Measurements from ENCODE around the gene KCNH2. TPM values are rescaled to one million over a fixed set of nuclear protein-coding genes. Genes with fewer than 3 reads are reported as not detected.

KCNH2 gene
- total RNA-seq, 1 donor, result not detected

DNA sequence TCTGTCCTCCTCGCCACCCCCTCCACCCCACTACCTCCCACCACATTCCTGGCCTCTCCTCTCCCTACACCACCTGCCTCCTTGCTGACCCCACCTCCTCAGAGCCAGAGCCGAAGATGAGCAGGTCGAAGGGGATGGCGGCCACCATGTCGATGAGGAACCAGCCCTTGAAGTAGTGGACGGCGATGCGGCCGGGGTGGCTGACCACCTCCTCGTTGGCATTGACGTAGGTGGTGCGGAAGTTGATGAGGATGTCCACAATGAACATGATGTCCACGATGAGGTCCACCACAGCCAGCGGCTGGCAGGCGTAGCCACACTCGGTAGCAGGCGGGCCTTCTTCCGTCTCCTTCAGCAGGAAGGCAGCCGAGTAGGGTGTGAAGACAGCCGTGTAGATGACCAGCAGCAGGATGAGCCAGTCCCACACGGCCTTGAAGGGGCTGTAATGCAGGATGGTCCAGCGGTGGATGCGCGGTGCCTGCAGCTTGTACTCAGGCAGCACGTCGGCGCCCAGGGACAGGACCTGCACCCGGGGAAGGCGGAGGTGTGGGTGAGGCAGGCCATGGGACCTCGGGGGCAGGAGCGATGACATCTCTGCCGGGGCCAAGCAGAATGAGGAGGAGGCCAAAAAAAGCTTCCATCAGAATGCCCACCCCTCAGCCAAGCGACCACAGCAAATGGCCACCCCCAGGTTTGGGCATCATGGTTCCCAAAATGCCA lies 25.6 kb downstream of the KCNH2 start:
- no peak overlapping the region for H3K27ac ChIP-seq (ENCODE audit: low read depth, low read length)
- H4K20me1 ChIP-seq (ENCODE audit: insufficient read depth, low read length), result peaks cover 2% of the 10 kb centered on the region
- DNase-seq (ENCODE audit: insufficient read length, low spot score, missing footprints), result peak; percentile 84

DNA sequence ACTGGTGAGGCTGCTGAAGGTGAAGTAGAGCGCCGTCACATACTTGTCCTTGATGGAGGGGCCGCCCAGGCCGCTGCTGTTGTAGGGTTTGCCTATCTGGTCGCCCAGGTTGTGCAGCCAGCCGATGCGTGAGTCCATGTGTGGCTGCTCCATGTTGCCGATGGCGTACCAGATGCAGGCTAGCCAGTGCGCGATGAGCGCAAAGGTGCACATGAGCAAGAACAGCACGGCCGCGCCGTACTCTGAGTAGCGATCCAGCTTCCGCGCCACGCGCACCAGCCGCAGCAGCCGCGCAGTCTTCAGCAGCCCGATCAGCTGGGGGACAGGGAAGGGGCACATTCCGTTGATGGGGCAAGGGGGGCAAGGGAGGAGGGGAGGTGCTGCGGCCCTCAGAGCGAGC lies 26.6 kb downstream of the KCNH2 start:
- TF ChIP-seq CTCF (IDR thresholded peaks at IDR 0.05; ENCODE audit: extremely low read depth, low read depth, low read length), result no peak
- no peaks in the 10 kb centered on the region for H3K4me1 ChIP-seq (ENCODE audit: insufficient read depth, low read length)

More for the DNA sequence above, 25.6 kb downstream of the KCNH2 start:
- no peak for TF ChIP-seq CTCF (IDR thresholded peaks at IDR 0.05; ENCODE audit: extremely low read depth, low read depth, low read length)
- H3K4me2 ChIP-seq (ENCODE audit: insufficient read depth, low read length), result no peak overlapping the region
- H3K4me3 ChIP-seq (ENCODE audit: insufficient read depth, low read length), result no peak overlapping the region
- no peaks in the 10 kb centered on the region for H3K79me2 ChIP-seq (ENCODE audit: insufficient read depth, low read length)
- H2AFZ ChIP-seq (ENCODE audit: low read length), result no peak overlapping the region
- H3K36me3 ChIP-seq (ENCODE audit: insufficient read depth, low read length), result no peaks in the 10 kb centered on the region
- no peaks in the 10 kb centered on the region for H3K4me1 ChIP-seq (ENCODE audit: insufficient read depth, low read length)
- H3K9me3 ChIP-seq (ENCODE audit: low read depth, low read length), result no peaks in the 10 kb centered on the region
- no peaks in the 10 kb centered on the region for H3K27me3 ChIP-seq (ENCODE audit: insufficient read depth, low read length)

GRCh38 chr7:150951181-150951520 lies 27.0 kb downstream of the KCNH2 start:
- Histone ChIP-seq H3K27me3 (ENCODE audit: insufficient read depth, low read length) (no peaks in the 10 kb centered on the region), H2AFZ (ENCODE audit: low read length) (no peak overlapping the region), H3K27ac (ENCODE audit: low read depth, low read length) (no peak overlapping the region), H3K36me3 (ENCODE audit: insufficient read depth, low read length) (no peaks in the 10 kb centered on the region), H3K79me2 (ENCODE audit: insufficient read depth, low read length) (no peaks in the 10 kb centered on the region), H4K20me1 (ENCODE audit: insufficient read depth, low read length) (peaks cover 2% of the 10 kb centered on the region), H3K9me3 (ENCODE audit: low read depth, low read length) (no peaks in the 10 kb centered on the region), H3K4me1 (ENCODE audit: insufficient read depth, low read length) (no peaks in the 10 kb centered on the region), H3K4me3 (ENCODE audit: insufficient read depth, low read length) (no peak overlapping the region), H3K4me2 (ENCODE audit: insufficient read depth, low read length) (no peak overlapping the region)
- TF ChIP-seq CTCF (IDR thresholded peaks at IDR 0.05; ENCODE audit: extremely low read depth, low read depth, low read length), result no peak
- peak; percentile 36 for DNase-seq (ENCODE audit: insufficient read length, low spot score, missing footprints)

More for the DNA sequence above, 26.6 kb downstream of the KCNH2 start:
- DNase-seq (ENCODE audit: insufficient read length, low spot score, missing footprints), result peak; percentile 83
- Histone ChIP-seq H2AFZ (ENCODE audit: low read length) (no peak overlapping the region), H3K27me3 (ENCODE audit: insufficient read depth, low read length) (no peaks in the 10 kb centered on the region), H3K79me2 (ENCODE audit: insufficient read depth, low read length) (no peaks in the 10 kb centered on the region), H3K4me2 (ENCODE audit: insufficient read depth, low read length) (no peak overlapping the region), H3K9me3 (ENCODE audit: low read depth, low read length) (no peaks in the 10 kb centered on the region), H4K20me1 (ENCODE audit: insufficient read depth, low read length) (peaks cover 2% of the 10 kb centered on the region), H3K36me3 (ENCODE audit: insufficient read depth, low read length) (no peaks in the 10 kb centered on the region), H3K4me3 (ENCODE audit: insufficient read depth, low read length) (no peak overlapping the region), H3K27ac (ENCODE audit: low read depth, low read length) (no peak overlapping the region)

- no peak overlapping the region for H3K27ac ChIP-seq (ENCODE audit: low read depth, low read length)
- H3K79me2 ChIP-seq (ENCODE audit: insufficient read depth, low read length), result no peaks in the 10 kb centered on the region
- DNase-seq (ENCODE audit: insufficient read length, low spot score, missing footprints), result peak; percentile 91
- TF ChIP-seq CTCF (IDR thresholded peaks at IDR 0.05; ENCODE audit: extremely low read depth, low read depth, low read length), result no peak
- no peak overlapping the region for H2AFZ ChIP-seq (ENCODE audit: low read length)
- peaks cover 2% of the 10 kb centered on the region for H4K20me1 ChIP-seq (ENCODE audit: insufficient read depth, low read length)
- no peaks in the 10 kb centered on the region for H3K9me3 ChIP-seq (ENCODE audit: low read depth, low read length)
- no peak overlapping the region for H3K4me2 ChIP-seq (ENCODE audit: insufficient read depth, low read length)
- no peak overlapping the region for H3K4me3 ChIP-seq (ENCODE audit: insufficient read depth, low read length)
- no peaks in the 10 kb centered on the region for H3K27me3 ChIP-seq (ENCODE audit: insufficient read depth, low read length)
- H3K36me3 ChIP-seq (ENCODE audit: insufficient read depth, low read length), result no peaks in the 10 kb centered on the region
- H3K4me1 ChIP-seq (ENCODE audit: insufficient read depth, low read length), result no peaks in the 10 kb centered on the region
Measured at GRCh38 chr7:150950496-150951180, 27.5 kb downstream of the KCNH2 start.

All from osteoblast (primary cell).